Pulmonary artery endothelial cell (primary cell): Measurements from ENCODE around the gene PRX. TPM values are rescaled to one million over a fixed set of nuclear protein-coding genes. Genes with fewer than 3 reads are reported as not detected.
"Not testable (repeated sequence)": the region's sequence is repeated elsewhere in the genome, so short reads cannot be mapped to it uniquely, and the experiment has no call there.

ENCODE experiments used
- DNase-seq: peaks from one replicate; pipeline ENCODE4 v3.0.0-alpha.2; 2011; ENCODE audit warnings: low read depth, low spot score
- total RNA-seq: library from RNA; depleted of rRNA; stranded (reverse); fragments of >200 nt; gene quantifications from 2 replicates; pipeline ENCODE4 v1.2.3, GENCODE V29; 2014

PRX gene
- total RNA-seq, 1 donor from 2014 or later = 1.2 TPM

GRCh38 chr19:40392894-40393517 is 20.2 kb downstream of the PRX start:
- no peak for DNase-seq

GRCh38 chr19:40392123-40392522 is 21.1 kb downstream of the PRX start:
- no peak for DNase-seq

GRCh38 chr19:40390084-40390742 is 23.0 kb downstream of the PRX start, which contains the start of gene HIPK4:
Gene HIPK4 (minus strand): TSS chr19:40390181. CDS start chr19:40389902, 279 bp downstream.
- DNase-seq = no peak

- DNase-seq = no peak
These were observed 23.6 kb downstream of the PRX start for GRCh38 chr19:40389404-40390083.

- DNase-seq = no peak
These were observed 24.7 kb downstream of the PRX start for GRCh38 chr19:40388481-40388880.

GRCh38 chr19:40387155-40387554 is 26.0 kb downstream of the PRX start:
- DNase-seq = no peak

GRCh38 chr19:40383668-40384248 is 29.4 kb downstream of the PRX start:
- DNase-seq = no peak

GRCh38 chr19:40381321-40381720 is 31.9 kb downstream of the PRX start:
- DNase-seq = no peak

- no peak for DNase-seq
These were observed 32.8 kb downstream of the PRX start for GRCh38 chr19:40380199-40381037.

GRCh38 chr19:40379446-40380198 is 33.6 kb downstream of the PRX start:
- DNase-seq = no peak

- no peak for DNase-seq
These were observed 34.7 kb downstream of the PRX start for GRCh38 chr19:40378509-40378908.

- DNase-seq = no peak
These were observed 35.2 kb downstream of the PRX start for GRCh38 chr19:40377876-40378385.

GRCh38 chr19:40376286-40376862 is 36.8 kb downstream of the PRX start:
- DNase-seq = no peak

- no peak for DNase-seq
These were observed 39.1 kb downstream of the PRX start for GRCh38 chr19:40374084-40374483.

- no peak for DNase-seq
These were observed 41.4 kb downstream of the PRX start for GRCh38 chr19:40371802-40372122.

GRCh38 chr19:40370997-40371801 is 42.0 kb downstream of the PRX start:
- no peak for DNase-seq

- DNase-seq = not testable (repeated sequence)
These were observed 42.9 kb downstream of the PRX start for GRCh38 chr19:40370253-40370652.

- no peak for DNase-seq
These were observed 43.4 kb downstream of the PRX start for GRCh38 chr19:40369797-40370196.
